Breast epithelium (tissue), 4 donors: ENCODE measurements around the gene ZNF423. TPM values are rescaled to one million over a fixed set of nuclear protein-coding genes. Genes with fewer than 3 reads are reported as not detected.

ENCODE experiments used
- DNase-seq, 2 donors: peaks; one replicate each; pipeline ENCODE4 v3.0.0-alpha.2; 2019; ENCODE audit warnings: low spot score in 2 of 2
- H3K27ac ChIP-seq, 2 donors: fragments of 200-600 bp; sonication (generic) in 1 of 2; one replicate each; pipeline ENCODE4 v1.5.1; 2016 to 2019; ENCODE audit warnings: mild to moderate bottlenecking in 1 of 2
- H3K27me3 ChIP-seq, 2 donors: fragments of 200-600 bp; sonication (generic) in 1 of 2; one replicate each; pipeline versions ENCODE4 v1.5.1 to v1.6.0; 2017 to 2019; ENCODE audit warnings: control low read depth in 1 of 2, mild to moderate bottlenecking in 1 of 2
- H3K36me3 ChIP-seq: fragments of 200-600 bp; one replicate; pipeline ENCODE4 v1.5.1; 2019
- H3K4me1 ChIP-seq, 2 donors: fragments of 200-600 bp; sonication (generic); one replicate each; pipeline ENCODE4 v1.5.1; 2016 to 2019; ENCODE audit warnings: control low read depth in 1 of 2
- H3K4me3 ChIP-seq, 3 donors: fragments of 200-600 bp; sonication (generic); 1 replicate in 2 of 3; 2 replicates in 1 of 3; pipeline ENCODE4 v1.5.1; 2016 to 2019; ENCODE audit warnings: mild to moderate bottlenecking in 3 of 3, moderate library complexity in 2 of 3
- H3K9me3 ChIP-seq, 2 donors: fragments of 200-600 bp; sonication (generic) in 1 of 2; one replicate each; pipeline ENCODE4 v1.5.1; 2016 to 2019; ENCODE audit warnings: control low read depth in 1 of 2
- POLR2A ChIP-seq: fragments of 450-650 bp; IDR thresholded peaks from one replicate; pipeline ENCODE4 v1.6.1; 2016; ENCODE audit warnings: antibody characterized with exemption, mild to moderate bottlenecking, moderate library complexity
- POLR2AphosphoS5 ChIP-seq, 3 donors: sonication (generic); formaldehyde crosslinking; IDR thresholded peaks; one replicate each; pipeline ENCODE4 v1.6.1; 2017; ENCODE audit warnings: antibody characterized with exemption in 3 of 3
- intact Hi-C: fragments of 100-400 bp; cut with DNase I; formaldehyde crosslinking; loops from one replicate; pipeline ENCODE4 v1.15.1; 2023; ENCODE audit warnings: low total_unique reads
- total RNA-seq, 3 donors: library from RNA; depleted of rRNA; stranded (reverse); fragments of >200 nt; gene quantifications; one replicate each; pipeline ENCODE4 v1.1.0, GENCODE V29; 2016
- TF ChIP-seq, protein P1 (sequence below), 3 donors: fragments of 450-650 bp; IDR thresholded peaks; one replicate each; pipeline ENCODE4 v1.5.1; 2016 to 2017; ENCODE audit warnings: antibody characterized with exemption in 3 of 3, mild to moderate bottlenecking in 3 of 3, moderate library complexity in 3 of 3

The ZNF423 gene
- total RNA-seq, 3 donors from 2014 or later, result 4.7 to 8.0 (median 5.9) TPM

GRCh38 chr16:49496656-49497055 is 359.3 kb downstream of the ZNF423 start:
- no peaks in the 10 kb centered on the region for H3K9me3 ChIP-seq
- H3K4me1 ChIP-seq, result peaks cover 0 to 2% of the 10 kb centered on the region in 2 donors
- DNase-seq, result no peak
- no peak overlapping the region for H3K27ac ChIP-seq
- no peaks in the 10 kb centered on the region for H3K27me3 ChIP-seq
- no peak overlapping the region for H3K4me3 ChIP-seq
- TF ChIP-seq POLR2A (no peak), POLR2AphosphoS5 (IDR thresholded peaks at IDR 0.05) (no peak)
- TF ChIP-seq, protein P1, sequence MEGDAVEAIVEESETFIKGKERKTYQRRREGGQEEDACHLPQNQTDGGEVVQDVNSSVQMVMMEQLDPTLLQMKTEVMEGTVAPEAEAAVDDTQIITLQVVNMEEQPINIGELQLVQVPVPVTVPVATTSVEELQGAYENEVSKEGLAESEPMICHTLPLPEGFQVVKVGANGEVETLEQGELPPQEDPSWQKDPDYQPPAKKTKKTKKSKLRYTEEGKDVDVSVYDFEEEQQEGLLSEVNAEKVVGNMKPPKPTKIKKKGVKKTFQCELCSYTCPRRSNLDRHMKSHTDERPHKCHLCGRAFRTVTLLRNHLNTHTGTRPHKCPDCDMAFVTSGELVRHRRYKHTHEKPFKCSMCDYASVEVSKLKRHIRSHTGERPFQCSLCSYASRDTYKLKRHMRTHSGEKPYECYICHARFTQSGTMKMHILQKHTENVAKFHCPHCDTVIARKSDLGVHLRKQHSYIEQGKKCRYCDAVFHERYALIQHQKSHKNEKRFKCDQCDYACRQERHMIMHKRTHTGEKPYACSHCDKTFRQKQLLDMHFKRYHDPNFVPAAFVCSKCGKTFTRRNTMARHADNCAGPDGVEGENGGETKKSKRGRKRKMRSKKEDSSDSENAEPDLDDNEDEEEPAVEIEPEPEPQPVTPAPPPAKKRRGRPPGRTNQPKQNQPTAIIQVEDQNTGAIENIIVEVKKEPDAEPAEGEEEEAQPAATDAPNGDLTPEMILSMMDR (IDR thresholded peaks at IDR 0.05), result no peak
- intact Hi-C loops, result no loop called here
- no peaks in the 10 kb centered on the region for H3K36me3 ChIP-seq

DNA sequence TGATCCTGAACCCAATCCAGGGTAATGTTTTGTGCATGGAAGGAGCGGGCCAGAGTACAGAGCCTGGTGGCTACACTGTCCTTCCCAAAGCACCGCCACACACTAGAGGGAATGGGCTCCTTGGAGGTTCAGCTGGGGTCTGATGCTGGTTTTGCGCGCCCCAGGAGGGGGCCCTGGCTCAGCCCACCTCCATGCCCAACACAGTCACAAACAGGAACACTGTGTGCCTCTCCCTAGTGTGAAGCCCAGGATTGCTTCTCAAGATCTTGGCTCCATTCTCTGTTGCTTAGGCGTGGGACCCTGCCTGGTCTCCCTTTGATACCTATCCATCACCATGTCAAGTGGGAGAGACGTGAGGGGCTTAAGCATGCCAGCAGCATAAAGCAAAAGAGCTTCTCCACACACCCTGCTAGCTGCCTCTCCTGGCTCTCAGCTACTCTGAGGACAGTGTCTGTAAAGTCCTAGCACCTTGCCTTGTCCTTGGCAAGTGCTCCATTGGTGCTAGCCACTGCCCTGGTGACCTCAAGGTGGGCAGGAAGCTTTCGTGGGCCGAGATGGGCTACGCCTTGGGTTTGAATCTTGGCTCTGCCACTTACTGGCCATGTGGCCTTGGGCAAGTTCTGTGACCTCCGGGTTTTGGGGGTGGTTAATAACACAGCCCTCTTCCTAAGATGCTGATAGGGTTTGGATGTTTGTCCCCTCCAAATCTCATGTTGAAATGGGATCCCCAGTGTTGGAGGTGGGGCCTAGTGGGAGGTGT is 360.1 kb downstream of the ZNF423 start:
- intact Hi-C loops, result no loop called here
- H3K27ac ChIP-seq, result no peak overlapping the region
- peak in 1 of 2 donors; percentile 42 for DNase-seq
- no peaks in the 10 kb centered on the region for H3K36me3 ChIP-seq
- H3K9me3 ChIP-seq, result no peaks in the 10 kb centered on the region
- TF ChIP-seq POLR2A, result no peak
- TF ChIP-seq, protein P1 (IDR thresholded peaks at IDR 0.05), result no peak
- TF ChIP-seq POLR2AphosphoS5 (IDR thresholded peaks at IDR 0.05), result no peak
- H3K4me1 ChIP-seq, result peaks cover 0 to 2% of the 10 kb centered on the region in 2 donors
- no peak overlapping the region for H3K4me3 ChIP-seq
- no peaks in the 10 kb centered on the region for H3K27me3 ChIP-seq

- Histone ChIP-seq H3K4me1 (peaks cover 0 to 2% of the 10 kb centered on the region in 2 donors), H3K9me3 (no peaks in the 10 kb centered on the region), H3K36me3 (no peaks in the 10 kb centered on the region), H3K27ac (no peak overlapping the region), H3K27me3 (no peaks in the 10 kb centered on the region), H3K4me3 (no peak overlapping the region)
- intact Hi-C loops, result no loop called here
- TF ChIP-seq, protein P1 (IDR thresholded peaks at IDR 0.05), result no peak
- TF ChIP-seq POLR2AphosphoS5 (IDR thresholded peaks at IDR 0.05), result no peak
- no peak for TF ChIP-seq POLR2A
- peak in 1 of 2 donors; percentile 28 for DNase-seq
Measured at GRCh38 chr16:49494891-49495566, 360.9 kb downstream of the ZNF423 start.

DNA sequence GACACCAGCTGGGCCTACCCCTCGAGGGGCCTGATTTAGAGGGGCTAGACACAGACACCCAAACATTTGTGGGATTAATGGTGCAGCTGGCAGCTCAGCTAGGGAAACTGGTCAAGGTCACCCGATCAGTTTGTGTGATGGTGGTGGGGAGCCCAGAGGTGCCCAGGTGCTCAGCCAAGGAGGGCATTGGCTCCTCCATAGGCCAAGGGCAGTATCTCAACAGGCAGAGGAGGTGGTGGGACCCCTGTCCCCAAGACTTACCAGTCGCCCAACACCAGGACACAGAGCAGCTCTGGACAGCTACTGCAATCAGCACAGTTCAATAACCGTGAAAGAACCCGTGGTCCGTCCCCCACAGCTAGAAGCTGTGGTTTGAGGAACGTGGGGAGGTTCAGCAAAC is 361.4 kb downstream of the ZNF423 start:
- H3K27ac ChIP-seq, result no peak overlapping the region
- peaks cover 0 to 2% of the 10 kb centered on the region in 2 donors for H3K4me1 ChIP-seq
- TF ChIP-seq POLR2A (no peak), POLR2AphosphoS5 (IDR thresholded peaks at IDR 0.05) (no peak)
- TF ChIP-seq, protein P1 (IDR thresholded peaks at IDR 0.05), result no peak
- DNase-seq, result no peak
- no peaks in the 10 kb centered on the region for H3K9me3 ChIP-seq
- no peak overlapping the region for H3K4me3 ChIP-seq
- intact Hi-C loops, result no loop called here
- no peaks in the 10 kb centered on the region for H3K27me3 ChIP-seq
- H3K36me3 ChIP-seq, result no peaks in the 10 kb centered on the region

- DNase-seq, result no peak
- Histone ChIP-seq H3K9me3 (no peaks in the 10 kb centered on the region), H3K27me3 (no peaks in the 10 kb centered on the region), H3K27ac (no peak overlapping the region), H3K4me1 (peaks cover 0 to 2% of the 10 kb centered on the region in 2 donors), H3K4me3 (no peak overlapping the region), H3K36me3 (no peaks in the 10 kb centered on the region)
- intact Hi-C loops, result no loop called here
- no peak for TF ChIP-seq POLR2AphosphoS5 (IDR thresholded peaks at IDR 0.05)
- TF ChIP-seq, protein P1 (IDR thresholded peaks at IDR 0.05), result no peak
Measured at GRCh38 chr16:49493836-49494235, 362.1 kb downstream of the ZNF423 start.
